GM21528 (cell line): ENCODE data around the gene UBE3B.

ENCODE experiments used
- ATAC-seq: cut with Tn5 transposase; IDR thresholded peaks from one replicate; pipeline ENCODE4 v1.9.1; 2021; ENCODE audit warnings: mild to moderate bottlenecking, moderate library complexity; ENCODE audit not compliant: unreplicated experiment, low FRiP score

The UBE3B gene

DNA sequence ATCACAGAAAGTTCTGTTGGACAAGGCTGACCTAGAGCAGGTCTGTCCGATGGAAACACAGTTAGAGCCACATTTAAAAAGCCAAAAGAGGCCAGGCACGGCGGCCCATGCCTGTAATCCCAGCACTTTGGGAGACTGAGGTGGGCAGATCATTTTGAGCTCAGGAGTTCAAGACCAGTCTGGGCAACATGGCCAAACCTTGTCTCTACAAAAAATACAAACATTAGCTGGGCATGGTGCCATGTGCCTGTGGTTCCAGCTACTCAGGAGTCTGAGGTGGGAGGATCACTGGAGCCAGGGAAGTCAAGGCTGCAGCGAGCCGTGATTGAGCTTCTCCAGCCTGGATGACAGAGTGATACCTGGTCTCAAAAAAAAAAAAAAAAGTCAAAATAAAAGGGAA is 14.9 kb downstream of the UBE3B start:
- no peak for ATAC-seq

DNA sequence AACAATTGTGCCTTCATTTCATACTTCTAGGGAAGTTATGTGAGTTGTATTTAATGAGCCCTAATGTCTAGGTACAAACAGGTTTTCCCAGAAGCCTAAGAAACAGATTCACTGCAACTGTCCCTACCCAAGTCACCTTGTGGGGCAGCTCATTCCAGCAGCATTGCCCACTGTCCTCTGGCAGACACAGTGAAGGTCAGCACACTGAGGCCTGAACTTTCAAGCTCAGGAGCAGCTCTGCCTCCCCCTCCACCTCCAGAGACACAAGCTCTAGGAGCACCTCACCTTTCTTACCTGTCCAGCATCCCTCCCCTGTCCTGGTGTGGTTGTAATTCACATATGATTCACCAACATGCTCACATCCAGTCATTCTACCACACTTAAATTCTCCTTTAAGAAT is 15.7 kb downstream of the UBE3B start:
- no peak for ATAC-seq

DNA sequence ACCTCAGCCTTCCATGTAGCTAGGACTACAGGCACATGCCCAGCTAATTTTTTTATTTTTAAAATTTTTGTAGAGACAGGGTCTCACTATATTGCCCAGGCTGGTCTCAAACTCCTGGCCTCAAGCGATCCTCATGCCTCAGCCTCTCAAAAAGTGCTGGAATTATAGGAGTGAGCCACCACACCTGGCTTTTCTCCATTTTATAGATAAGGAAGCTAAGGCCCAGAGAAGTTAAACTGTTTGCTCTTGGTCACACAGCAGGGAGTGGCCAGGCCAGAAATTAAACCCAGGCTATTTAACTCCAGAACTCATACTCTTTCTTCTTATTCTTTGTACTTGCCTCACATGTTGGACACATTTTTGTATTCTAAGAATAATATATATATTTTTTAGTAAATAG is 16.5 kb downstream of the UBE3B start:
- no peak for ATAC-seq

DNA sequence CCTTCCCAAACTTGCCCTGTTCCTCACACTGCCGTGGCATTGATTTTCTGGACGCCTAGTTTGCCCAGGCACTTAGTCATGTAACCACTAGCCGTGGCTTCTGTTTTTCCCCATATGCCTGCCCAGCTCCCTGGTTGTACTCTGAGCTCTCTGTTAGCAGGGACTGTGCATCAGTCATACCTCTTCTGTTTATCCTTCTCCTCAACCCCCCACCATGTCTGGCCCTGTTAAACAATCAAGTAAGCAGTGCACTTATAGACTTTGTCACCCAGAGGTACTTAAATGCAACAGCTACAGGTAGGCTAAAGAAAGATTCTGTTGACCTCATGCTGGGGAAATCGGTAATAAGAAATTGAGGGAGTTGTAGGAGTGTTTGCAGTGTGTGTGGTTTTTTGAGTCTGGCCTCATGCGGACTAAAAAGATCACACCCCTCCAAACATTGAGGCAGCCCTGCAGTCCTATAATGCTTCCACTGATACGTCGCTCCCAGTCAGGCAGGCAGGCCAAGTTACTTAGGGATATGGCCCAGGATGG is 17.0 kb downstream of the UBE3B start:
- ATAC-seq = no peak

DNA sequence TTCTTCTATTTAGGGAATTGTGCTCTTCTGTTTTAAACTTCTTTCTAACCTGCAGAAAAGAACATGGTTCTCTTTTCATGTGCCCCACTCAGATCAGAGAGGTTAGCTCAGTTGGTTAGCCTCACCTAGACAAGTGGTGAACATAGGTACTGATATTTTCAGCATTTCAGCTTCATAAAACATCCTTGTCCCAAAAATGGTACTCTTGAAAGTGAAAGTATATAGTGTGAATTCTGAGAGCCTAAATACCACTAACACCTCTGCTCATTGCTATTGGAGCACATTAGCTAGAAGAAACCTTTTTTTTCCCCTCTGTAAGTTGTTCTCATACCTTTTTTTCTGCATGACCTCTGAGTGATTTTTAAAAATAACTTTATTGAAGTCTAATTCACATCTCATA is 17.6 kb downstream of the UBE3B start:
- ATAC-seq = no peak

DNA sequence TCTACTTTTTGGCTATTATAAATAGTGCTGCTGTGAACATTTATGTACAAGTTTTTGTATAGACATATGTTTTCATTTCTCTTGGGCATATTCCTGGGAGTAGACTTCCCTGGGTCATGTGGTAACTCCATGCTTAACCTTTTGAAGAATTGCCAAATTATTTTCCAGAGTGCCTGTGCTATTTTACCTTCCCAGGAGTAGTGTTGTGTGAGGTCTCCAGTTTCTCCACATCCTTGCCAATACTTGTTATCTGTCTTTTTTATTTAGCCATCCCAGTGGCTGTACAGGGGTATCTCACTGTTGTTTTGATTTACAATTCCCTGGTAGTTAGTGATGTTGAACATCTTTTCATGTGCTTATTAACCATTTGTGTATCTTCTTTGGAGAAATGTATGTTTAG is 18.9 kb downstream of the UBE3B start:
- ATAC-seq = no peak

DNA sequence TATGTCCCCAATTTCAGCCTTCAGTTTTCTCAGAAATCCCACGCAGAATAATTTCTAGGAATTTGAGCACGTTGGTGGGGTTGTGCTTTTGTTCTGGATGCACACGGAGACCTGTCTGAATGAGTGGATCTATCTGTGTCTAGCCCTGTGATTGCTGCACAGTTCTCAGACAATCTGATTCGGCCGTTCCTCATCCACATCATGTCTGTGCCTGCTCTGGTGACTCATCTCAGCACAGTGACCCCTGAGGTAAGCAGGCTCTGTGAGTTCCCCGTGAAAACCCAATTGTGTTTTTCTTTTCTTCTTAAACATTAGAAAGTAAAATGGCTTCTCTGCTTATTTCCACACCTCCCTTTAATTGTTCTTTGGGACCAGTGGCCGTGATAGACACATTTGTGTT is 20.2 kb downstream of the UBE3B start:
- no peak for ATAC-seq

DNA sequence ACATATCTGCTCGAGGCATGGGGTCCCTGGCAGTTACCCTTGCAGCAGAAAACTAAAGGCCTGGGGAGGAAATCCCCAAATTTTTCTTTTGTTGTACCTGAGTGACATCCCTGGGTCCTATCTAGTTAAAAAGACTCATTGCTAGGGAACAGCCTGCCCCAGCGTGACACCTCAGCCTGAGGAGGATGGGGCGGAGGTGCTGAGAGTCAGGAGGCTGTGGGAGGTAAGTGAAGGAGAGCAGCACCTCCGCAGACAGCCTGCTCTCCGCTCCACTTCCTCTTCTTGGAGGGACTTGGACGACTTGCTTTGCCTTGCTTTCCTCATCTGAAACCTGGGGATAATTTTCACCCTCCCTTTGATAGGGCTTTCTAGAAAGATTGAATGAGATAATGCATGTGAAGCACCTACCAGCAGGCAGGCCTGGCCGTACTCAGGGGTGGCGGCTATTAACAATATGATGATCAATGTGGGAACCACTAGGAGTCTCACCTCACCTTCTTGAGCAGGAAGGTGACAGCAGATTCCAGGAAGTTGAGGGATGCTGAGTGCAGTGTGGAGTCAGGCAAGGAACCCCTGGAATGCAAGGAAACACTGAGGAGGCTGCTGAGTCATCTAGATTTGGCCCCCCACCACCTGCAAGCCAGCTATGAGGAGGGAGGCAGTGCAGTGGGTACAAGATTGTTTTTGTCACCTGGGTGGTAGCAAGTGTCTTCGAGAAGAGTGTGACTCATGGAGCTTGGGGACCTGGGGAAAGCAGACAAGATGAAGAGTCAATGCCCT is 23.2 kb downstream of the UBE3B start:
- no peak for ATAC-seq

DNA sequence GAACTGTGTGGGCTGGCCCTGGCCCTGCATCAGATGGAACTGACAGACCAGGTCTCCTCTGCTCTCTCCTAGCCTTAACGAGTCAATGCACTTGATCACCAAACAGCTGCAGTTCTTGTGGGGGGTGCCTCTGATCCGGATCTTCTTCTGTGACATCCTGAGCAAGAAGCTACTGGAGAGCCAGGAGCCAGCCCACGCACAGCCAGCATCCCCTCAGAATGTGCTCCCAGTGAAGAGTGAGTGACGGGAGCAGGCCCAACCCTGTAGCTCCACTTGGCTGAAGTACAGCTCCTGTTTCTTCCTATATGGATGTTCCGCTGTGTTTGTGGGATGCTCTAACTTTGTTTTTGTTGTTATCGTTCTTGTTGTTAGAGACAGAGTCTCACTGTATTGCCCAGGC is 23.9 kb downstream of the UBE3B start:
- ATAC-seq = no peak

DNA sequence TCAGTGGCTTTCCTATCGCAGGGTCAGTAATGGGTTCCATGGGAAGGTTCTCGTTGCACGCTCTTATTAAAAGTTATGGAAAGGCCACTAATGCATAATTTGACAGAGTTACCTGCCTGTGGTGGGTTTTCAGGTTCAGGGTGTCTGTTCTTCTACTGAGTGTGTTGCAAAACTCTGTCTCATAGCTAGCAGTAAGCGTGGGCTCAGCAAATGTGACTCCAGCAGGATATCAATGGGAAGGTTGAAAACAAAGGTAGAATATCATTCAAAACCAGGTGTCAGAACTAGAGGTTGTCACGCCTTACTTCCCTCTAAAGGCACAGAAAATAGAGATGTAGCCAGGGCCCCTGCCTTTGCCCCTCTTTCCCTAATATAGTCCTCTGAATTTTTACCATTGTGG is 24.9 kb downstream of the UBE3B start:
- ATAC-seq = no peak

DNA sequence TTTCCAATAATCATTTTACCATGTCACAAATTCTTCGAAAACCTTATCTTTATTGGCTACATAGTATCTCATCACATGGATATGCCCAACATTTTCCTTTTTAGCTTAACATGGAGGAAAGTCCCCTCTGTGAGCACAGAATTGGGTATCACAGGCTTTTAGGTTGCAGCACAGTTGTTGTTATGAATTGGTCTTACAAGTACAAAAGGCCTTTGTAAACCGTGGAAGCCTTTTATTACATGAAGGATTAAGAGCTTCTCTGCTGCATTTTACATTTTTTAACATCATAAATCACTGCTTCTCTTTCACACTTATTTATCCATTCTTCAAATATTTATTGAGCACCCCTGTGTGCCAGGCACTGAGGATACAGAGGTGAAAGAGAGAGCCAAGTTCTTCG is 26.2 kb downstream of the UBE3B start:
- ATAC-seq = no peak

DNA sequence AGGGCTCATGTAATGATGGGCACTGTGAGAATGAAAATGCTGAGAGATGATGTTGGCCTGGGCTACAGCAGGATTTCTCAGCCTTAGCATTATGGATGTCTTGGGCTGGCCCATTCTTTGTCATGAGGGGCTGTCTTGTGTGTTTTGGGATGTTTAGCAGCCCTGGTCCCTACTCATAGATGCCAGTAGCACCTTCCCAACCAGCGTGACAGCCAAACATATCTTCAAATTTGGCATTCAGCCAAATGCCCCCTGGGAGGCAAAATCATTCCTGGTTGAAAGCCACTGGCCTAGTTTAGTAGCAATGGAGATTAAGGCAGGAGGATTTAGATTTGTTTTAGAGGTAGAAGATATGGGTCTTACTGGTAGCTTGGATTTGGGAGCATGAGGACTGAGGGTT is 26.6 kb downstream of the UBE3B start:
- no peak for ATAC-seq

DNA sequence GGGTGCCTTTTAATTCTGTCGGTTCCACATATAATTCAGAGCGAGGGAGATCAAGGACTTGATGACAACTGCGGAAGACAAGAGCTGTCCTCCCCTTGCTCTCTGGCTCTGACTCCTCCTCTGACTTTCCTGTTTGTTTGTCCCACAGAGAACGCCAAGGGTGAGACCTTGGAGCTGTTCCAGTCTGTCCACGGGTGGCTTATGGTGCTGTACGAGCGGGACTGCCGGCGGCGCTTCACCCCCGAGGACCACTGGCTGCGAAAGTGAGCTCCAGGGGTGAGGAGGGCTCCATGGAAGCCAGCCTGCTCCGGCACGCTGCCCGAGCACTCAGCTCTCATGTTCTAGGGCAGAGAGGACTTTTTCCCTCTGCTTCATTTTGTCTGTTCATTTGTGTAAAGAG is 32.8 kb downstream of the UBE3B start:
- ATAC-seq = no peak

DNA sequence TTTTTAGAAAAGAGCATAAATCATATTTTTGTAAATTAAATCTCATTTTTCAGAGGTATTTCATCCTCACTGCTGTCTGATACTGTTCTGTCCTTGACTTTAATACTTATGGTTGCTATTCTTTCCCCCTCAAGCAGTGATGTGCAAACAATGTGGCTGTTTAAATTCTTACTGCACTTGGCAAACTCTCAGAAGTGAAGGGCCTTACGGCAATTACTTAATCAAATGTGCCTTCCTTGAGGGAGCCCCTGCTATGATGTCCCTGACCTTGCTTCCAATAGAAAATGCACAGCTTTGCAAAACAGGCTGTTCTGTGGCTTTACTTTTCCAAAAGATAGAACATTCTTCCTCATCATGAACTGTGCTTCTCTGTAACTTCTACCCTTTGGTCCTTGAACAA is 35.2 kb downstream of the UBE3B start:
- no peak for ATAC-seq

DNA sequence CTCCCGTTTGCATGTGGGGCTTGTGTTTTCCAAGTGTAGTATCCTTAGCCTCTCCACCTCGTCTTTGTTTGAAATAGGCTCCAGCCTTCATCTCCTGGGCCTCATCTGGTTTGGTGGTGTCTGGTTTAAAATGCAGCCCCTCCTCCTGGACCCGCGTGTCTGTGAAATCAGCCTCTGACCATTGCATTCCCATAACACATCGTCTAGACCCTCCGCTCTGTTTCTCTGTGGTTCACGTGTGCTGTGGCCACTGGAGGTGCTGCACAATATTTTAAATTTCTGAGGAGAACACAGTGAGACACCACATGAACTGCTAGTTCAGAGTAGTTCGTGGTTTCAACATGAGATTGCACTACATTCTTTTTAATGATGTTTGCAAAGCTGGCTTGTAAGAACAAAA is 35.6 kb downstream of the UBE3B start:
- no peak for ATAC-seq

DNA sequence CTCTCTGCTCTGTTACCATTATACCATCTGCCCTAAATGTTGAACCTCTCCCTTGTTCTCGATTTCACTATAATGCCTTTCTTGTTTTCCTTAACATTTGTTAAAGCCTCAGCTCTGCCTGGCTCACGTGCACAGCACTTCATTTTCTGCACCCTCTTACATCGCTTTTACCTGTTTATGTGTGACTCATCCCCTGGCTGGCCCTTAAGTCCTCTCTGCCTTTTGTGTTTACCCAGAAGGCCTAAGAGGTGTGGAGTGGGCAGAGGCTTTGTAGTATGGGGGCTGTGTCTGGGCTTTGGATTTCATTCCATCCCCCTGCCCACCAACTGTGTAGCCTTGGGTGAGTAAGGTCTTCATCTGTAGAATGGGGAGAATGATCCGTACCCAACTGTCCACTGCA is 36.5 kb downstream of the UBE3B start:
- no peak for ATAC-seq

DNA sequence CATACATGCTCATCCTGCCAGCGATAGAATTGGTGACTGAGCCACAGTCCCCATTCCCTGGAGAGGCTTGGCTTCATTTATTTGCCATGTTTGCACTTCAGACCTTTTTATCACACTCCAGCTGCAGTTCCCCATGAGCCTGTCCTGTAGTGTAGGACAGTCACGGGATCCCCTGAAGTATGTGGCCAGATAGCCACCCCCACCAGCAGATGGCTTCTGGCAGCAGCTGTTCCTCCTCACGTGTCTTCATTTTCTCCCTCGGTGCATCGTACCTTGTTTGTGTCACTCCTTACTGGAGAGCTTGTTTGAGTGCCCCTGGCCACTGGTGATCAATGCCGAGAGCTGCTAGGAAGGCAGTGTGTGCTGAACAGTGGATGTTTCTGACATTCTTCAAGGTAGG is 40.2 kb downstream of the UBE3B start:
- ATAC-seq = no peak

DNA sequence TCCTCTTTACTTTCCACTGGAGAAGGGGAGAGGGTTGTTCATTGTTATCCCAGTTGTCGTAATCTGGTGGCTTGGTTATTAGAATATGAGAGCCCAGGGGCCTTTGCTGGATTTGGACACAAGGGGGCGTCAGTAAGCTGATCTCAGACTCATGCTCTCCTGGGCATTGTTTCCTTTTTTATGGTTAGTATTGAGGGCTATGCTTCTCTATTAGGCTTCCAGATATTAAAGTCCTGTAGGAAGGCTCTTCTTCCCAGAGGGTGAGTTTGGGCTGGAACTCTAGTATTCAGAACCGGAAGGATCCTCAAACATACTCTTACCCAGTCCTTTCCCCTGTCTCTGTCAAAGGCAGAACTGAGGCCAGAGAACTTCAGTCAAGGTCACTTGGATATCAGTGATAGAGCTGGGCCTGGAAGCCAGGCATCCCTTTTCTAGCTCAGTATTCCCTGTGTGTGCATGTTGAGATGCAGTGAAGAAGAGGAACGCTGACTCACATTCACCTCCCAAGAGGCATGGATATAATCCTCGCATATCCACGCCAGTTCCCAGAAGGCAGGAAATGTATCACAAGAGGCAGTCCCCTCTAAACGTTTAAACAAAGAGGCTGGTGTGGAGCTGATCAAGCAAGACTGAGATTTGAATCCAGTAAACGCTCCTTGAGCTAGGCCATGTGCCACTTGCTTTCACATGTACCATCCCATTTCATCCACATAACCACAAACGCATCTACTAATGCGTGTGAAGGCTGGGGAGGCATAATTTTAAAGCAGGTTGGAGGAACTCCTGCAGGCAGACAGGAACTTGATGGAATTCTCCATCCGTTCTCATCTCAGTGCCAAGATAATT is 41.6 kb downstream of the UBE3B start:
- no peak for ATAC-seq

DNA sequence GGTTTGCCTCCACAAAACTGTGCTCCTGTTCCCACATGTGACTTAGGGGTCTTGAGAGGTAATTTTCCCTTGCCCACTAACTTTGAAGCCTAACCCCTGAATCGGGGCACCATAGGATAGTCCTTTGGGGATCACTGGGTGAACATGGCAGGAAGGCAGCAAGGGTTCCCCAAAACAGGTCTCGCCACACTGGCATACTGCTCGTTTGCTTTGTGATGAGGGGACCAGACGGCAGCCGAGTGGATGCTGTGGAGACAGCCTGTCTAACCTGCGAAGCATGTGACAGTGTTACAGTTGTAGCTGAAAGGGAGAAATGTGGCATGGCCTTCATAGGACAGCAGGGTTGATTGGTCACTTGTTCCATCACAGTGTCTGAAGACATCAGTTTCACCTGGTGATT is 42.4 kb downstream of the UBE3B start:
- no peak for ATAC-seq

DNA sequence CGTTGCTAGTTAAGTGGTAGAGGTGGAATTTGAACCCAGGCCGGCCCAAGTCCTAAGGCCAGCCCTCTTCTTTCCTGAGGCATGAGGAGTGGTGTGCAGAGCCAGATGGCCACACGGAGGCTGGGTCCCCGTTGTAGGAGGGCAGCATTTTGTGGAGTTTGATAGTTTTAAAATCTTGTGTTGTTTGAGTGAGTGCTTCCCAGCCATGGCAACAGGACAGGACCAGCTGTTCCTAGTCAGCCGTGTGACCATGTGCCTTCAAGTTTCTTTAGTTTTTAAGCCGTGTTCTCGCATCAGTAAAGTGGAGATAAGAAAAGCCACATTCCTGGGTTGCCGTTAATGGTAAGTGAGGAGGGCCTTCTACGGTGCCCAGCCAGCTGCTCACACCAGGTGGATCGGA is 44.4 kb downstream of the UBE3B start:
- no peak for ATAC-seq

DNA sequence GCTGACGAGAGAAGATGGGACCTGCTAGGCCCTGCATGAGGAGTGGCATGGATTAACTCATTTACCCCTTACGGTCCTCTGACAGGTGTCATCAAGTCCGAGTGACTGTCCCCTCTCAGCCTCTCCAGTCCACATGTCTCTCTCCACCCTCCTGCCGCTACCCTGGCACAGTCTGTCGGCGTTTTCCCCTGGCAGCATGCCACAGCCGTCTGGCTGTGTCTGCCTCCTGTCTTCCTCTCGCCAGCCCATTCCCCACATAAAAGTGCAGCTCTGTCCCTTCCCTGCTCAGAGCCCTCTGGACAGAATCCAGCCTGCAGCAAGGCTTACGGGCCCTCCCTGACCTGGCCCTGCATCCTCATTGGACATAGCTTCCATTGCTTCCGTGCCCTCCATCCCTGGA is 45.6 kb downstream of the UBE3B start:
- no peak for ATAC-seq

DNA sequence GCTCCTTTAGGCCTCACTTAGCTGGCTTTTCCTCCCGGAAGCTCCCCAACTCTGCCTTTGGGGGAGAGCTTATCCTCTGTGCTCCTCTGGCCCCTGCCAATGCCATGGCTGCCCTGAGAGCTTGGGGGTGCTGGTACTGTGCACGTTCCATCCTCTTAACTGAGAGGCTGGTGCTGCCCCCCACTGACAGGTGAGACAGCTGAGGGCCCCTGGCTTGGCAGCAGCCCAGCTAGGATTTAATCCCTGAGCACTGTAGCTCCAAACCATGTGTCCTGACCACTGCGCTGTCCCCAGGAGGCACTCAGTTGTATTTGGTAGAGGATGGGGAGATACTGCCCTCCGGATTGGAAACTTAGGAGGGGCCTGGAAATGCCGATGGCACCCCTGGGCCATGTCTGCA is 46.1 kb downstream of the UBE3B start:
- ATAC-seq = no peak
